GM10847 (cell line): Measurements from ENCODE around the gene AP2A2.

Experiments used
- POLR2A ChIP-seq: IDR thresholded peaks from 2 replicates; pipeline ENCODE4 v1.6.1; 2011; ENCODE audit not compliant: insufficient read length; ENCODE audit errors: extremely low read depth

AP2A2 gene

GRCh38 chr11:912266-912665, 13.4 kb upstream of the AP2A2 start:
- TF ChIP-seq POLR2A, result no peak

- no peak for TF ChIP-seq POLR2A
These were observed 12.6 kb upstream of the AP2A2 start for GRCh38 chr11:913043-913442.

GRCh38 chr11:914204-914603, 11.5 kb upstream of the AP2A2 start:
- no peak for TF ChIP-seq POLR2A

- no peak for TF ChIP-seq POLR2A
These were observed 10.7 kb upstream of the AP2A2 start for GRCh38 chr11:914747-915501.

- TF ChIP-seq POLR2A, result no peak
These were observed 8.2 kb upstream of the AP2A2 start for GRCh38 chr11:917426-917825.

- no peak for TF ChIP-seq POLR2A
These were observed 3.6 kb upstream of the AP2A2 start for GRCh38 chr11:921921-922678.

- no peak for TF ChIP-seq POLR2A
These were observed 1.8 kb upstream of the AP2A2 start for GRCh38 chr11:923691-924405.

GRCh38 chr11:924406-925157, 1.1 kb upstream of the AP2A2 start:
- TF ChIP-seq POLR2A, result no peak

- TF ChIP-seq POLR2A, result no peak
These were observed 543 bp upstream of the AP2A2 start for GRCh38 chr11:925158-925495.

- TF ChIP-seq POLR2A, result no peak
These were observed 759 bp downstream of the AP2A2 start for GRCh38 chr11:926341-926916.

- TF ChIP-seq POLR2A, result no peak
These were observed 2.2 kb downstream of the AP2A2 start for GRCh38 chr11:927871-928270.

GRCh38 chr11:928786-929185, 3.1 kb downstream of the AP2A2 start:
- no peak for TF ChIP-seq POLR2A

GRCh38 chr11:929405-929804, 3.7 kb downstream of the AP2A2 start:
- no peak for TF ChIP-seq POLR2A

- TF ChIP-seq POLR2A, result no peak
These were observed 5.7 kb downstream of the AP2A2 start for GRCh38 chr11:931385-931784.

GRCh38 chr11:932435-932834, 6.8 kb downstream of the AP2A2 start:
- TF ChIP-seq POLR2A, result no peak
